Endothelial cell of umbilical vein (primary cell): ENCODE results near the gene ADH7. TPM values are rescaled to one million over a fixed set of nuclear protein-coding genes. Genes with fewer than 3 reads are reported as not detected.

Source experiments
- BruUV-seq: library from RNA; stranded (reverse); fragments of 400-500 nt; replicated peaks from 2 replicates; lab custom pipeline; 2021; lab: Mats Ljungman, UMichigan
- CTCF ChIA-PET: fragments of 300-600, 350-600 bp; sonication (Branson Sonifier 250); formaldehyde crosslinking; loops from one replicate; lab custom pipeline; 2021; ENCODE audit warnings: antibody characterized with exemption, inconsistent platforms; lab: Charles Lee
- POLR2A ChIA-PET: fragments of 300-600, 350-600 bp; sonication (Branson Sonifier 250); formaldehyde crosslinking; loops from one replicate; lab custom pipeline; 2021; ENCODE audit warnings: antibody characterized with exemption, inconsistent platforms; lab: Charles Lee
- DNase-seq: peaks from one replicate; pipeline ENCODE4 v3.0.0-alpha.2; 2011; ENCODE audit warnings: low read depth, low spot score
- FAIRE-seq: peaks from 2 replicates; lab custom pipeline; 2011; peaks lifted over from hg19 to GRCh38; lab: Jason Lieb, UNC
- H2AFZ ChIP-seq: 2 replicates; pipeline ENCODE4 v1.6.0; 2012; ENCODE audit warnings: low read depth, low read length, control low read depth, inconsistent platforms
- H3K27ac ChIP-seq: 2 replicates; pipeline ENCODE4 v1.5.1; 2011; ENCODE audit warnings: low read depth, mild to moderate bottlenecking, control low read depth, low read length, moderate library complexity; ENCODE audit not compliant: insufficient read depth
- H3K27me3 ChIP-seq, 2 experiments: 2 replicates each; pipeline versions ENCODE4 v1.6.0 to v1.6.1; 2011; ENCODE audit warnings: low read length in 2 of 2, mixed read lengths in 1 of 2; ENCODE audit not compliant: control insufficient read depth in 2 of 2, insufficient read depth in 2 of 2
- H3K36me3 ChIP-seq, 2 experiments: 2 replicates in 1 of 2; 3 replicates in 1 of 2; pipeline ENCODE4 v1.5.1; 2011; ENCODE audit warnings: low read length in 2 of 2, mild to moderate bottlenecking in 1 of 2, moderate library complexity in 1 of 2; ENCODE audit not compliant: control insufficient read depth in 2 of 2, insufficient read depth in 2 of 2; ENCODE audit errors: extremely low read depth in 1 of 2
- H3K4me1 ChIP-seq: 3 replicates; pipeline ENCODE4 v1.5.1; 2011; ENCODE audit warnings: mild to moderate bottlenecking, low read length; ENCODE audit not compliant: control insufficient read depth, insufficient read depth; ENCODE audit errors: extremely low read depth
- H3K4me2 ChIP-seq: 2 replicates; pipeline ENCODE4 v1.6.1; 2011; ENCODE audit warnings: low read length, control low read depth, mixed read lengths; ENCODE audit not compliant: insufficient read depth
- H3K4me3 ChIP-seq, 3 experiments: fragments of 200-600 bp in 1 of 3; sonication (generic), shearing (Covaris generic) in 1 of 3; replicated peaks in 1 of 3; 2 replicates each; pipeline ENCODE4 v1.5.1; 2011 to 2016; ENCODE audit warnings: control low read depth in 3 of 3, low read length in 3 of 3, mild to moderate bottlenecking in 2 of 3, inconsistent platforms in 1 of 3, low read depth in 1 of 3, moderate library complexity in 1 of 3; ENCODE audit not compliant: insufficient read depth in 1 of 3
- H3K79me2 ChIP-seq: 2 replicates; pipeline ENCODE4 v1.6.0; 2012; ENCODE audit warnings: low read length, inconsistent platforms; ENCODE audit not compliant: control insufficient read depth, insufficient read depth
- H3K9ac ChIP-seq: replicated peaks from 2 replicates; pipeline ENCODE3; 2011; ENCODE audit warnings: low read length, control low read depth; ENCODE audit not compliant: insufficient read depth; ENCODE audit errors: extremely low read depth
- H3K9me1 ChIP-seq: replicated peaks from 3 replicates; pipeline ENCODE4 v1.6.0; 2011; ENCODE audit warnings: mild to moderate bottlenecking, low read length; ENCODE audit not compliant: control insufficient read depth, insufficient read depth; ENCODE audit errors: extremely low read depth
- H3K9me3 ChIP-seq: replicated peaks from 2 replicates; pipeline ENCODE4 v1.5.1; 2012; ENCODE audit warnings: low read length, inconsistent platforms; ENCODE audit not compliant: control insufficient read depth, insufficient read depth
- H4K20me1 ChIP-seq: replicated peaks from 2 replicates; pipeline ENCODE3; 2011; ENCODE audit warnings: mild to moderate bottlenecking, low read length; ENCODE audit not compliant: control insufficient read depth, insufficient read depth; ENCODE audit errors: extremely low read depth
- EZH2 ChIP-seq: IDR thresholded peaks from 2 replicates; pipeline ENCODE4 v1.6.1; 2012; ENCODE audit warnings: borderline replicate concordance, low read depth, mild to moderate bottlenecking, moderate library complexity, low read length, inconsistent platforms; ENCODE audit not compliant: severe bottlenecking
- FOS ChIP-seq: IDR thresholded peaks from 2 replicates; pipeline ENCODE4 v1.6.1; 2011; ENCODE audit warnings: mild to moderate bottlenecking, low read length, moderate library complexity, borderline replicate concordance; ENCODE audit not compliant: insufficient read depth
- GATA2 ChIP-seq: IDR thresholded peaks from 2 replicates; pipeline ENCODE4 v1.7.0; 2011; ENCODE audit warnings: low read depth, mild to moderate bottlenecking, moderate library complexity, mixed read lengths, low read length; ENCODE audit not compliant: insufficient read length, insufficient read depth
- JUN ChIP-seq: IDR thresholded peaks from 2 replicates; pipeline ENCODE4 v1.6.1; 2011; ENCODE audit warnings: borderline replicate concordance, low read depth; ENCODE audit not compliant: insufficient read length, insufficient read depth
- MYC ChIP-seq: IDR thresholded peaks from one replicate; pipeline ENCODE4 v1.6.1; 2011; ENCODE audit warnings: mild to moderate bottlenecking, low read depth, low read length
- POLR2A ChIP-seq: IDR thresholded peaks from 2 replicates; pipeline ENCODE4 v1.6.1; 2012; ENCODE audit warnings: low read depth, mild to moderate bottlenecking, control low read depth, low read length
- POLR2AphosphoS5 ChIP-seq: IDR thresholded peaks from 2 replicates; pipeline ENCODE4 v1.6.1; 2012; ENCODE audit warnings: low read depth, mild to moderate bottlenecking, control low read depth, low read length, moderate library complexity; ENCODE audit not compliant: insufficient read depth
- dilution Hi-C: fragments of 300-500 bp; cut with MboI; formaldehyde crosslinking; loops from one replicate; pipeline ENCODE4 v1.15.0; 2019; ENCODE audit warnings: low sequenced_read_pairs; ENCODE audit not compliant: extremely low pct_ligation_motif_present
- intact Hi-C: fragments of 100-400 bp; cut with micrococcal nuclease; formaldehyde crosslinking; loops from one replicate; pipeline ENCODE4 v1.10.0; 2022
- polyA plus RNA-seq, 4 experiments: library from polyadenylated mRNA; depleted of rRNA in 3 of 4; stranded (reverse) in 3 of 4; unstranded in 1 of 4; fragments of >200 nt; gene quantifications; 2 replicates each; pipeline versions ENCODE4 v1.2.1 to v1.2.3, GENCODE V29; 2011 to 2012; ENCODE audit warnings: missing spikeins in 1 of 4
- total RNA-seq: library from RNA; stranded (reverse); gene quantifications from 2 replicates; pipeline ENCODE4 v1.2.3, GENCODE V29; 2021
- TF ChIP-seq, protein P1 (sequence below), 2 donors: IDR thresholded peaks; 1 replicate in 1 of 2; 2 replicates in 1 of 2; pipeline ENCODE4 v1.5.1; 2011; ENCODE audit warnings: low read length in 2 of 2, mild to moderate bottlenecking in 2 of 2, moderate library complexity in 2 of 2, control low read depth in 1 of 2, inconsistent platforms in 1 of 2, low read depth in 1 of 2; ENCODE audit not compliant: insufficient read depth in 1 of 2; ENCODE audit errors: extremely low read depth in 1 of 2
- TF ChIP-seq, protein P2 (sequence below): IDR thresholded peaks from 2 replicates; pipeline ENCODE4 v1.6.1; 2011; ENCODE audit not compliant: insufficient read depth, insufficient read length

ADH7 gene
- total and polyA plus RNA-seq, 2 donors (not counting 3 experiments of a cell fraction or from before 2014, with no cell fraction given), result not detected

DNA sequence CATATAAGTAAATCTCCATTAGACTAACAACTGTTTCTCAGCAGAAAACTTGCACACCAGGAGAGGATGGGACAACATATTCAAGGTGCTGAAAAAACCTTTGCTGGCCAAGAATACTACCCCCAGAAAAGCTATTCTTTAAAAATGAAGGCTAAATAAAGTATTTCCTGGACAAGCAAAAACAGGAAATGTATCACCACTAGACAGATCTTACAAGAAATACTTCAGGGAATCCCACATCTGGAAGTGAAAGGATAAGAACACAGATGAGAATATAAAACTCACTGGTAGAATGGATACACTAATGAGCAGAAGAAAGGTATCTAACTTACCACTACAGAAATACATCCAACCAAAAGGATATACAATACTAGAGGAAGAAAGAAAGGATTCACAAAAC lies 55.6 kb downstream of the ADH7 start:
- no peaks in the 10 kb centered on the region for H4K20me1 ChIP-seq
- intact Hi-C loops, result no loop called here
- no peak overlapping the region for H3K9ac ChIP-seq
- no TSS peak for BruUV-seq
- no peaks in the 10 kb centered on the region for H3K27me3 ChIP-seq
- H3K27ac ChIP-seq, result no peak overlapping the region
- CTCF ChIA-PET, result no interaction called here
- no peaks in the 10 kb centered on the region for H3K4me1 ChIP-seq
- dilution Hi-C loops, result no loop called here
- no peaks in the 10 kb centered on the region for H3K36me3 ChIP-seq
- no peaks in the 10 kb centered on the region for H3K9me1 ChIP-seq
- H3K9me3 ChIP-seq, result no peaks in the 10 kb centered on the region
- FAIRE-seq (no peak), DNase-seq (no peak)
- H3K4me3 ChIP-seq, result no peak overlapping the region
- H2AFZ ChIP-seq, result no peak overlapping the region
- no peak overlapping the region for H3K4me2 ChIP-seq
- POLR2A ChIA-PET, result interaction anchor here (0.7 kb wide), 1 partner anchor 12 kb away, joined by 3 read pairs; no protein-coding TSS in a partner anchor
- H3K79me2 ChIP-seq, result no peaks in the 10 kb centered on the region
- TF ChIP-seq JUN (no peak), POLR2AphosphoS5 (no peak), POLR2A (no peak), GATA2 (no peak), EZH2 (no peak), FOS (no peak), MYC (no peak)
- TF ChIP-seq, protein P1, sequence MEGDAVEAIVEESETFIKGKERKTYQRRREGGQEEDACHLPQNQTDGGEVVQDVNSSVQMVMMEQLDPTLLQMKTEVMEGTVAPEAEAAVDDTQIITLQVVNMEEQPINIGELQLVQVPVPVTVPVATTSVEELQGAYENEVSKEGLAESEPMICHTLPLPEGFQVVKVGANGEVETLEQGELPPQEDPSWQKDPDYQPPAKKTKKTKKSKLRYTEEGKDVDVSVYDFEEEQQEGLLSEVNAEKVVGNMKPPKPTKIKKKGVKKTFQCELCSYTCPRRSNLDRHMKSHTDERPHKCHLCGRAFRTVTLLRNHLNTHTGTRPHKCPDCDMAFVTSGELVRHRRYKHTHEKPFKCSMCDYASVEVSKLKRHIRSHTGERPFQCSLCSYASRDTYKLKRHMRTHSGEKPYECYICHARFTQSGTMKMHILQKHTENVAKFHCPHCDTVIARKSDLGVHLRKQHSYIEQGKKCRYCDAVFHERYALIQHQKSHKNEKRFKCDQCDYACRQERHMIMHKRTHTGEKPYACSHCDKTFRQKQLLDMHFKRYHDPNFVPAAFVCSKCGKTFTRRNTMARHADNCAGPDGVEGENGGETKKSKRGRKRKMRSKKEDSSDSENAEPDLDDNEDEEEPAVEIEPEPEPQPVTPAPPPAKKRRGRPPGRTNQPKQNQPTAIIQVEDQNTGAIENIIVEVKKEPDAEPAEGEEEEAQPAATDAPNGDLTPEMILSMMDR (IDR thresholded peaks at IDR 0.05; ENCODE audit: extremely low read depth in 1 of 2, insufficient read depth in 1 of 2, low read depth in 1 of 2, low read length in 2 of 2), result no peak
- TF ChIP-seq, protein P2, sequence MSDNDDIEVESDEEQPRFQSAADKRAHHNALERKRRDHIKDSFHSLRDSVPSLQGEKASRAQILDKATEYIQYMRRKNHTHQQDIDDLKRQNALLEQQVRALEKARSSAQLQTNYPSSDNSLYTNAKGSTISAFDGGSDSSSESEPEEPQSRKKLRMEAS, result no peak
